ENCODE data around the gene FAM118A.

The FAM118A gene

DNA sequence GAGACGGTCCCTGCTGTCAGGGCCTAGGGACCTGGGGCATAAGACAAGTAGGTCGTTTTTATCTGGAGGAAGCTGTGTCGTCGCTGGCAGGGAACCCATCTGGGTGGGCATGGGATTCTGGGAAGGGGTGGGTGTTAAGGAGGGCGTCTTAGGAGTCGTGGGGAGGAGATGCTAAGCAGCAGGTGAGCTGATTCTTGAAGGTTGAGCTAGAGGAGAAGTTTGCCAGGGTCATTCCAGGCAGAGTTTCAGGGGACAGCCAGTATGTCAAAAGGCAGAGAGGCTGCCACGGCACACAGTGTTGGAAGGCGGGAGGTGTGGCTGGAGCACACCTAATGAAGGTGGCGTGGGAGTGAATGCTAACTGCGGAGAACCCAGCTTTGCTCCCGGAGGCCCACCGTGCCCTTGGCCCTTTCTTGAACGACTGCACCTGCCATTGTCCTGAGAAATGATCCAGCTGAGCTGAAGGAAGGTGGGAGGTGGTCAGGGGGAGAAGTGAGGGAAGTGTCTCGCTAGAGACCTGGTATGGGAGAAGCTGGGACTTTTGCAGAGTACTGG, 1.3 kb downstream of the FAM118A start:
- peak overlapping the region; percentile 84 for H3K4me3 ChIP-seq (ENCODE audit: low read length)
- no peak for TF ChIP-seq ZNF274 (IDR thresholded peaks at IDR 0.05; ENCODE audit: low read depth, low read length)

DNA sequence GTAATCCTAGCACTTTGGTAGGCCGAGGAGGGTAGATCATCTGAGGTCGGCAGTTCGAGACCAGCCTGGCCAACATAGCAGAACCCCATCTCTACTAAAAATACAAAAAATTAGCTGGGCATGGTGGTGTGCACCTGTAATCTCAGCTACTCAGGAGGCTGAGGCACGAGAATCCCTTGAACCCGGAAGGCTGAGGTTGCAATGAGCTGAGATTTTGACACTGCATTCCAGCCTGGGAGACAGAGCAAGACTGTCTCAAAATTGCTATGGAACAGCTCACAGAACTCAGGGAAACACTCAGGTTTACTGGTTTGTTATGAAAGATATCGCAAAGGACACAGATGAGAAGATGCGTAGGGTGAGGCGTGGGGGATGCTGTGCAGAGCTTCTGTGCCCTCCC, 2.7 kb downstream of the FAM118A start:
- no peak overlapping the region for H3K4me3 ChIP-seq (ENCODE audit: low read length)
- no peak for TF ChIP-seq ZNF274 (IDR thresholded peaks at IDR 0.05; ENCODE audit: low read depth, low read length)

DNA sequence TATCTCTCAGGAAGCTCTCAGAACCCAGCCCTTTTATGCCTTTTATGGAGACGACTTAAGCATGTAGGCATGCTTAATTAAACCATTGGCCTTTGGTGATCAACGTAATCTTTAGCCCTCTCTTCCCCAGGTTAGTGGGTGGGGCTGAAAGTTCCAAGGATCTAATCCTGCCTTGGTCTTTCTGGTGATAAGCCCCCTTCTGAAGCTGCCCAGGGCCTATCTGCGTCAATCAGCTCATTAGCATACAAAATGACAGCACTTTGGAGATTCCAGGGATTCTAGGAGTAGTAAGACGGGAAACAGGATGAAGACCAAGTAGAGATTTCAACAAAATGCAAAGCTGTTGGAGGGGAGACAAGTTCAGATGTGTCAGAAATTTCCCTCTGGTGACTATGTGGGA, 3.1 kb downstream of the FAM118A start:
- no peak overlapping the region for H3K4me3 ChIP-seq (ENCODE audit: low read length)
- TF ChIP-seq ZNF274 (IDR thresholded peaks at IDR 0.05; ENCODE audit: low read depth, low read length), result no peak

DNA sequence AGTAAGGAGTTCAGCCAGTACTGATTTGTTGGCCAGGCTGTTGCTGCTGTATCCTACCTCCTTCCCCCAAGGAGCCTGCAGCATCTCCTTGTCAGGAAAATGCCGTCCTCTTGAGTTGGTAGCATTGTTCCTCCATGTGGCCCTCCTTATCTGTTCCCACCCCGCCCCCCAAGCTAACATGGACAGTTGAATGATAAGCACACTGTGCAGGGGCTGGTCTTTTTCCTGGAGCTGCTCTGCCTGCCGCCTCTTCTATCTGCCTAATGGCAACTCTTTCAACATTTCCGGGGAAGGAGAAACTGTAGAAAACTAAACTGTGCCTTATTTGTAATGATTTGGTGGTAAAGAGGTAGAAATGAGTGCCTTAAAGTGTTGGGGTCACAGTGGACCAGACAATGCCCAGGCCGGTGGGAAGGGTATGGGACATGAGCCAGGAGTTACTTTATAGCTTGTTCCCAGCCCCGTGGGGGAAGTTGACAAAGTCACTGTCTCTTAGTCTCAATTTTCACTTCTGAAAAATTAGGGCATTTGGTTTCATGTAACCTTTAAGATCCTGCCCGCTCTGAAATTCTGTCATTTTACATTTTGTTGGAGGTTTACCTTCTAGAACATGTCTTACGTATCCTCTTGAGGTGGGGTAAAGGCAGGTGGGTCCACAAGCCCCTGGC, 4.5 kb downstream of the FAM118A start:
- H3K4me3 ChIP-seq (ENCODE audit: low read length), result no peak overlapping the region
- no peak for TF ChIP-seq ZNF274 (IDR thresholded peaks at IDR 0.05; ENCODE audit: low read depth, low read length)

DNA sequence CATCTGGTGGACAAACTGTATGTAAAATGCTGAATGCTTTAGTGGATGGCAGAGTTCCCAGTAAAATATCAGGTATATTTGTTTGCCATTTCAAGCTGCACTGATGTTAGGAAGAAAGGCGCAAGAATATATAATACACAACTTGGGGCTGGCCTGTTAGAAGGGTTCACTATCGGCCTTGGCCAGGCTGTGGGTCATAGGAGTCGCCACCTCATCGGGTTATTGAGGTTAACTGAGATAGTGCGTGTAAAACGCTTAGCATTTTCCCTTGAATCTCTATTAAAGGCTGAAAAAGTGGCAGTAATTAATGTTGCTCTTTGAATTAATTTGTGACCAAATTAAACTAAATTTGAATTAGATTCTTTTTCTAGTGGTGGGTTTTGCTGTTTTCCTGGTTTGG, 5.1 kb downstream of the FAM118A start:
- no peak for TF ChIP-seq ZNF274 (IDR thresholded peaks at IDR 0.05; ENCODE audit: low read depth, low read length)
- H3K4me3 ChIP-seq (ENCODE audit: low read length), result no peak overlapping the region

DNA sequence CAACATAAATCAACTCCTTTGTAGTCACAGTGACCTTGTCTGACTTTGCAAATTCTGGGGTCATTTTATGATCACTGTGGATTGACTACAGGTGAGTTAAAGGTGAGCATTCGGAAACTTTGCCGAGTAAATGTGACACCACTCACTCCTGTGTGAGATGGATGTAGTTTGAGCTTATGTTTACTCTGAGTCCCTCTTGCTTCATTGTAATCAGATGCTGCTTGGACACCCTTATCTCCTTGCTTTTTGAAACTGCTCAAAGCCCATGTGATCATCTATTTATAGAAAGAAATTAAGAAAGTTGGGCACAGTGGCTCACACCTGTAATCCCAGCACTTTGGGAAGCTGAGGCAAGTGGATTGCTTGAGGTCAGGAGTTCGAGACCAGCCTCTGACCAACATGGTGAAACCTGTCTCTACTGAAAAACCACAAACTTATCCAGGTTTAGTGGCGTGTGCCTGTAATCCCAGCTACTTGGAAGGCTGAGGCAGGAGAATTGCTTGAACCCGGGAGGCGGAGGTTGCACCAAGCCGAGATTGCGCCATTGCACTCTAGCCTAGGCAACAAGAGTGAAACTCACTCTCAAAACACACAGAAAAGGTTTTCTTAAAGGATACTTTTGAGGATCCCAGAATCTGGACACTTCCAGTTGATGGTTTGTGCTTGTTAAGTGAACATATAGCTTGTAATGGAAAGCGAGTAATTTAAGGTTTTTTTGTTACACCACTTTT, 7.2 kb downstream of the FAM118A start:
- H3K4me3 ChIP-seq (ENCODE audit: low read length), result no peak overlapping the region
- no peak for TF ChIP-seq ZNF274 (IDR thresholded peaks at IDR 0.05; ENCODE audit: low read depth, low read length)

DNA sequence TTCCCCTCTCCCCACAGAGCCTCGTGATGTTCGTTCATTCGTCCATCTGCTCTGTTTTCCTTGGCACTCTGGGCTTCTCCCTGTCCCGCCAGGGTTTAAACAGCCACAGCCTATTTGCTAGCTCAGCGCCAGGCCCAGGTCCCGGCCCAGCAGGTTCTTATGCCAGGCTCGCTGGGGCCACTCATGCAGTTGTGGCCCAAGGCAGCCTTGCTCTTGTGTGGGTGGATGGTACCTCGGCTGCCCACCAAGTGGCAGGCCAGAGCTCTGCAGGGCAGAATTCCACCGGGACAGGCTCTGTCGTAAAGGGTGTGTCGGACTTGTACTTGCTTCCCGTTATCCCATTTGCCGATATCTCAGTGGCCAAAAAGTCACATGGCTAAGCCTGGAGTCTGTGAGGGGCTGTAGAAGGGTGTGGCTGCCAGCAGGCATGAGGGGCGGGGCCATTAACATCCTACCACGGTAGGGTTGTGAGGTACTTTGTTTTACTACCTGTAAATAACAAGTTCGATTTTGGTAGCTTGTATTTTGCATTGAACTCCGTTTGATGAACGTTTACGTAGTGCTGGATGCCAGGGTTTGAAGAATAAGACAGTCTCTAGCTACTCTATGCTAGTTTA, 7.9 kb downstream of the FAM118A start:
- peak overlapping the region; percentile 18; the same call in 1 of the 2 replicates for H3K4me3 ChIP-seq (ENCODE audit: low read length)
- TF ChIP-seq ZNF274 (IDR thresholded peaks at IDR 0.05; ENCODE audit: low read depth, low read length), result no peak

DNA sequence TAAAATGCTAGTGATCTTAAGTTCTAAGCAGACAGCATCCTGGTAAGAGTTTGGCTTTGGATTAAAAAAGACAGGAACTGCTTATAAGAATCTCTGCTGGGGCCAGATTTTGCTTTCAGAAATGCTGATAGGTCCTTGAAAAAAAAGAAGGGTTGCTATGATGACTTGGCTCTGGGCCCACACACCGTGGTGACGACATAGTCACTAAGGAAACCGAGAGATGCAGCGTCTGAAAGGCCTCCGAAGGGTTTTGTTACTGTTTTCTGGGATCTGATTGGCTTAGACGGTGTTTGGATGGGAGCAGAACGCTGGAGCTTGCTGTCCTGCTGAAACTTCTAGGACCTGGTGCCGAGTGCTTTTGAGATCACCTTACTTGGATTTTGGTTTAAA, 8.4 kb downstream of the FAM118A start:
- TF ChIP-seq ZNF274 (IDR thresholded peaks at IDR 0.05; ENCODE audit: low read depth, low read length), result no peak
- H3K4me3 ChIP-seq (ENCODE audit: low read length), result peak overlapping the region; percentile 70; the same call in 1 of the 2 replicates

DNA sequence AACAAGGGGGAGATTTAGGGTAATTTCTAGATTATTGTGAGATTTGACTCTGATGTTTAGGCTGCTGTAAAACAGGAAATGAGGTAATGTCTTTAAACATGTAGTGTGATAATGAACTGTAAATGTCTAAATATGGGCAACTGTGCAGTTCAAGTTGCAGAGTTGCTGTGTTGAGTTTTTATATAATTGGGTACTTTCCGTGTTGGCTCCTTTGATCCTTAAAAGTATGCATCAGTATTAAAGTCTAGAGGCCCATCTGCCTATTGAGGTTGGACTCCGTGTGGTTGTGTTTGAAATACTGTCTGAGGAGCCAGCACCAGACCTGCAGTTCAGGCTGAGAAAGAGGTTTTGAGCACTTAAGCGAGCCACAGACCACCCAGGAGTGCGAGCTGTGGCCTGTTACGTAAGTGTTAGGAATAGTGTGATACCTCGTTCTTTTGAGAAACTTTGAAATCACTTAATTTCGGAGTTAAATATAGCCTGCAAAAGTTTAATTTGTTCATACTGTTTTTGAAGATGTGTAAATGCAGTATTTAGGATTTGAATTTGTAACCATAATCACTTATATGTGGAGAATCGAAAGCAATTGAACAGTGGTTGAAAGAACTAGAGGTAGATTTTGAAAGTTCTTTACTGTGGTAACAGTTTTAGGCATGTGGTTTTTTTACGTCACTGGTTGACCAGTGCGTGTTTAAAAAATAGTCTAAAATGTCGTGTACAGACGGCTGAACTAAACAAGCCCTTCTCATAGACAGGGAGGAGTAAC, 9.0 kb downstream of the FAM118A start:
- TF ChIP-seq ZNF274 (IDR thresholded peaks at IDR 0.05; ENCODE audit: low read depth, low read length), result no peak
- H3K4me3 ChIP-seq (ENCODE audit: low read length), result peak overlapping the region; percentile 70; the same call in 1 of the 2 replicates

DNA sequence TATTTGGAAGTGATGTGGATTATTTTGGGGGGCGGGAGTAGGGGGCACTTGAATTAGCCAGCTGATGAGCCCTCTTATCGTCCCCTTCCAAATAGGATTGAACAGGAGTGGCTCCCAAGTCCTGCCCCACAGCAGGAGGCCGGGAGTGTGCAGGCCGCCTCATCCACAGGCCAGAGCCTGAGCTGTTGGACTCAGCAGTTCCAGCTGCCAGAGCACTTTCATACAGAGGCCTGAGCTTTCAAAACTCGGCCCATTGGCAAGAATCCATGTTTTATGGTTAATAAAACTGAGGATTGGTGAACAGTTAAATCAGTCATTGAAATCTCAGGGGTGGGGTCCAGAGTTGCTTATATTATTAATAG, 9.6 kb downstream of the FAM118A start:
- peak overlapping the region; percentile 10; the same call in 1 of the 2 replicates for H3K4me3 ChIP-seq (ENCODE audit: low read length)
- no peak for TF ChIP-seq ZNF274 (IDR thresholded peaks at IDR 0.05; ENCODE audit: low read depth, low read length)

DNA sequence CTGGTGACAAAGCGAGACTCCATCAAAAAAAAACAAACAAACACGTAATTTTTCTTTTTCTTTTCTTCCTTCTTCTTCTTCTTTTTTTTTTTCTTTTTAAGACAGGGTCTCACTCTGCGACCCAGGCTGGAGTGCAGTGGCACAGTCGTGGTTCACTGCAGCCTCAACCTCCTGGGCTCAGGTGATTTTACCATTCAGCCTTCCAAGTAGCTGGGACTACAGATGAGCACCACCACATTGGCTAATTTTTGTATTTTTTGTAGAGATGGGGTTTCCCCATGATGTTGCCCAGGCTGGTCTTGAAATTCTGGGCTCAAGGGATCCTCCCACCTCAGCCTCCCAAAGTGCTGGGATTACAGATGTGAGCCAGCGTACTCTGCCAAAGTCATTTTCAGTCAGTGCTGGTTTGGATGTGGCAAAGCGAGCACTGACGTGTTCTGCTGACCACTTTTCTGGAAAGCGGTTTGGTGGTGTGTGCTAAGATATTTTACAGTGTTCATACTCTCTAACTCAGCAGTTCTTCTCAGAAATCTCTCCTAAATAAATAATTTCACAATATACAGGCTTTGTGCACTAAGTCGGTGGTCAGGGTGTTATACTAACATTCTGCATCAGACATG, 10.7 kb downstream of the FAM118A start:
- no peak for TF ChIP-seq ZNF274 (IDR thresholded peaks at IDR 0.05; ENCODE audit: low read depth, low read length)
- no peak overlapping the region for H3K4me3 ChIP-seq (ENCODE audit: low read length)

DNA sequence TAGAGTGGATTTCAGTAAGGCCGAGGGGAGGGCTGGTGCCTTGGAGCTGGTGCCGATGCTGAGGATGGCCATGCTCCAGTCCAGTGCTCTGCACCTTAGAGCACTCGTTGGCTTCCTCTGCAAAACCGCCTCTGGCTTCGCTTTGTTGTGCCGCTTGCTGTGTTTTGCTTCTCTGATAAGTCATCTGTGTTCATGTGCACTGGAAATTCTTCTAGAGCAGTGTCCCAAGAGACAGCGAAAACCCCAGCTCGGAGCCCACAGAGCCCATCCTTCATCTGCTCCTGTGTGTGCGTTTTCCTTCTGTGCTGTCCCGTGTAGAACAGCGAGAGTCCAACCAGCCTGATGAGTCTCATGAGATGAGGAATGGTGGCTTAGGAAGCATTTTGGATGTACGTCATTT, 12.1 kb downstream of the FAM118A start:
- TF ChIP-seq ZNF274 (IDR thresholded peaks at IDR 0.05; ENCODE audit: low read depth, low read length), result no peak
- no peak overlapping the region for H3K4me3 ChIP-seq (ENCODE audit: low read length)

DNA sequence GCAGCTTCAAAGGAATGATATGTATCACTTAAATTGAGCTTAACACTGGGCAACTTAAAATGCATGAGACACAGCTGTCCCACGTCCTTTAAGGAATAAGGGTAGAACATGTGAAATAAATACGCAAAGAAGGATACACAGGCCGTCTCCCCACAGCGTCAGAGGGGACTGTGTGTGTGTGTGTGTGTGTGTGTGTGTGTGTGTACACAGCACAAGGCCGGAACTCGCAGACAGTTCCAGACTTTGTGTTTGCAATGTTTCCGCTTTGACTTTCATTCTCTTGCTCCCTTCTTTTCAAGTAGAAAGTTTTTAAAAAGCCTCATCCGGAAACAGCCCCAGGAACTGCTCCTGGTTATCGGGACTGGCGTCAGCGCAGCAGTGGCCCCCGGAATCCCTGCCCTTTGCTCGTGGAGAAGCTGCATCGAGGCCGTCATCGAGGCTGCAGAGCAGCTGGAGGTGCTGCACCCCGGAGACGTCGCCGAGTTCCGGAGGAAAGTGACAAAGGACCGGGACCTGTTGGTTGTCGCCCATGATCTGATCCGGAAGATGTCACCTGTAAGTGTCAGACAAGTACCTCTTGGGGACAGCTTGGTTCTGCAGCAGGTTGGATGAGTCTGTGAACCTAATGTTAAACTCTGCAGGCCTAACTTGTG, 13.3 kb downstream of the FAM118A start:
- TF ChIP-seq ZNF274 (IDR thresholded peaks at IDR 0.05; ENCODE audit: low read depth, low read length), result no peak
- H3K4me3 ChIP-seq (ENCODE audit: low read length), result no peak overlapping the region

Data from GM08714 (cell line).